Measurements from ENCODE around the gene LY6G6C. TPM values are rescaled to one million over a fixed set of nuclear protein-coding genes. Genes with fewer than 3 reads are reported as not detected.

The LY6G6C gene, protein sequence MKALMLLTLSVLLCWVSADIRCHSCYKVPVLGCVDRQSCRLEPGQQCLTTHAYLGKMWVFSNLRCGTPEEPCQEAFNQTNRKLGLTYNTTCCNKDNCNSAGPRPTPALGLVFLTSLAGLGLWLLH
- total RNA-seq = not detected
- total RNA-seq (2013) = not detected
- 0 to 0.14 (median 0) reads per million in 29 experiments for total RNA-seq

DNA sequence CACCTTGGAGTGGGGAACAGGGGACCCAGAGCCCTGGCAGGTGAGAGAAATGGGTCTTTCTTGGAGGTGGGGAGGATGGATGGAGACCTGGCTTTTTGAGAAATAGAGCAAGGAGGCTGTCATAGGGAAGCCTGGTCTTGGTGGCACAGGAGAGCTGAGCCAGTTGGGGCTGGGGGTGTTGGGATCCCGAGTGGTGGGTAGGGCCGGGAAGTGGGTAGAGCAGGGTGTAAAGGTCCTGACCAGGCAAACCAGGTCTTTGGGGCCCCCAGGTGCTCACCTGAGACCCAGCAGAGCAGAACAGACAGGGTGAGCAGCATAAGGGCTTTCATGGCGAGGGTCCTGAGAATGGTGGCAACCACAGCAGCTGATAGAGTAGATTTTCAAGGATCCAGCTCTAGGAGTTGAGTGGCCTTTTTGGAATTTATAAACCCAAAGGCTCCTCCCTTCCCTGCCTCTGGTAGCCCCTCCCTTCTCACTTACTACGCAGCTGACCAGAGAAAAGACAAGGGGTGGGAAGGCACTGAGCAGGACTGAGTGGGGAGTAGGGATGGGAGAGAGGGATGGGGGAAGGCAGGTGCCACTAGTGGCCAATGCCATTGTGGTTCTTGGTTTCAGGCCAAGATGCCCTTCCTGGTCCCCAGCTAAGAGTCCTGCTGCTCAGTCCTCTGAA is at the start of gene LY6G6C:
LY6G6C (minus strand) TSS at position 396 of the 670 bp plus-strand sequence; CDS start at position 329, 67 bp downstream.
- peaks cover 4 to 12% of the 10 kb centered on the region in 2 experiments for H3K4me1 ChIP-seq (ENCODE audit: control insufficient read depth in 1 of 2, extremely low read depth in 1 of 2, insufficient read depth in 2 of 2, low read length in 2 of 2)
- DNase-seq = no peak
- no peak within 1 kb of the TSS for H3K4me3 ChIP-seq (ENCODE audit: control insufficient read depth in 1 of 2, extremely low read depth in 1 of 2, low read length in 1 of 2)
- Mint-ChIP-seq H3K4me3 (no peak within 1 kb of the TSS), H3K27me3 (no peaks in the 10 kb centered on the region), H3K4me1 (peaks cover 16 to 18% (median 17%) of the 10 kb centered on the region in 3 donors), H3K9me3 (no peaks in the 10 kb centered on the region), H3K36me3 (no peaks in the 10 kb centered on the region), H3K27ac (no peak within 1 kb of the TSS)
- H3K36me3 ChIP-seq (ENCODE audit: control insufficient read depth in 2 of 2, extremely low read depth in 1 of 2, insufficient read depth in 1 of 2, low read length in 1 of 2) = no peaks in the 10 kb centered on the region
- no peaks in the 10 kb centered on the region for H3K27me3 ChIP-seq (replicated peaks in 1 of 2; ENCODE audit: control insufficient read depth in 2 of 2, extremely low read depth in 1 of 2, insufficient read depth in 2 of 2, low read length in 1 of 2)
- ChIA-PET POLR2A (interaction anchor here in 1 of 2 donors (0.5 kb wide), 1 partner anchor 21 kb away, joined by 4 read pairs; no protein-coding TSS in a partner anchor), CTCF (no interaction called here)
- H3K9me3 ChIP-seq = no peaks in the 10 kb centered on the region
- 75% methylated on average over 3 of the region's 4 CpGs for WGBS (ENCODE audit: insufficient coverage)
- no peak for ATAC-seq (replicated peaks in 1 of 4)
- H3K27ac ChIP-seq (ENCODE audit: low read length) = no peak within 1 kb of the TSS

DNA sequence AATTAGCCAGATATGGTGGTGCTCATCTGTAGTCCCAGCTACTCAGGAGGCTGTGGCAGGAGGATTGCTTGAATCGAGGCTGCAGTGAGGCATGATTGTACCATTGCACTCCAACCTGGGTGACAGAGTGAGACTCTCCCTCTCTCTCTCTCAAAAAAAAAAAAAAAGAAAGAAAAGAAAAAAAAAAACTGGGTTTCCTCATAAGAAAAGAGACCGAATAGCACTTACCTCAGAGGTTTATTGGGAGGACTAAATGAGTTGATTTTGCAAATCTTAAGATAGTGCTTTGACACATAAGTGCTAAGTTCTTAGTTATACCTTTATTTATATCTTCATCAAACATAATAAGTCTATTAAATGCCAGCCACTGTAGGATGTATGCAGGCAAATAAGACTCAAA is 49.3 kb upstream of the LY6G6C start:
- Mint-ChIP-seq H3K27me3 (no peaks in the 10 kb centered on the region), H3K27ac (peak overlapping the region; percentile 45 to 66), H3K9me3 (no peaks in the 10 kb centered on the region), H3K4me1 (peaks cover 29 to 36% (median 36%) of the 10 kb centered on the region in 3 donors), H3K36me3 (no peaks in the 10 kb centered on the region), H3K4me3 (peak overlapping the region in 1 of 3 donors; percentile 63)
- no peaks in the 10 kb centered on the region for H3K36me3 ChIP-seq (ENCODE audit: control insufficient read depth in 2 of 2, extremely low read depth in 1 of 2, insufficient read depth in 1 of 2, low read length in 1 of 2)
- no CpG with 5 or more reads among the region's 2 CpGs for WGBS (ENCODE audit: insufficient coverage)
- no peak overlapping the region for H3K27ac ChIP-seq (ENCODE audit: low read length)
- DNase-seq = no peak
- H3K4me1 ChIP-seq (ENCODE audit: control insufficient read depth in 1 of 2, extremely low read depth in 1 of 2, insufficient read depth in 2 of 2, low read length in 2 of 2) = peaks cover 10 to 54% of the 10 kb centered on the region in 2 experiments
- ChIA-PET CTCF (interaction anchor here (0.7 to 1.6 kb wide), 5 partner anchors 19 to 846 kb away, joined by 3 to 18 read pairs (median 4); partner anchors contain the start of genes DDAH2 (in 1 of the 2) and MSH5 (in 1 of the 2)), POLR2A (no interaction called here)
- no peak overlapping the region for H3K4me3 ChIP-seq (ENCODE audit: control insufficient read depth in 1 of 2, extremely low read depth in 1 of 2, low read length in 1 of 2)
- no peaks in the 10 kb centered on the region for H3K27me3 ChIP-seq (replicated peaks in 1 of 2; ENCODE audit: control insufficient read depth in 2 of 2, extremely low read depth in 1 of 2, insufficient read depth in 2 of 2, low read length in 1 of 2)
- H3K9me3 ChIP-seq = no peaks in the 10 kb centered on the region
- ATAC-seq (replicated peaks in 1 of 4) = no peak

DNA sequence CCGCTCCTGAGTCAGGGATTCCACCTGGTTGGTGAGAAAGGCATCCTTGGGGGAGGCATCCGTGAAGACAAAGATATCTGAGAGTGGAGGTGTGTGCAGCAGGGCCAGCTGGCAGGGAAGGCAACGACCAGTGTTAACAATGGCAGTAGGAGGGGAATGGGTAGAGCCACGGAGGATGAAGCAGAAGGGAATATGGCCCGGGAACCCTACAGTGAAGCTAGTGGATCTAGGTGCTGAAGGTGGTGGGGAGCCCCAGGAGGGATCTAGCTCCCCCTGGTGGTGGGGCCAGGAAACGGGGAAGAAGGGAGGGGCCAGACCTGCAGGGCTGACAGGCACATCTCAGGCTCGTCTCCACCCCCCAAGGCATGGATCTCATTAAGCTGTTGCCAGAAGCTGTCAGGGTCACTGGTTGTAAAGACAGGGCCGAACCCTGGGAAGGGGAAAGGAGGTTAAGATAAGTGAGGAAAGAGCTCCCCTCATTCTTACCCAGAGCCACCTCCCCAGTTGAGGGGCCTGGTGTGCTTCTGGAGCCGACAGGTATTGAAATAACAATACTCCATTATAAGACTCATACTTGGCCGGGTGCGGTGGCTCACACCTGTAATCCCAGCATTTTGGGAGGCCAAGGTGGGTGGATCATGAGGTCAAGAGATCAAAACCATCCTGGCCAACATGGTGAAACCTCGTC is 48.3 kb upstream of the LY6G6C start:
- Histone ChIP-seq H3K27me3 (replicated peaks in 1 of 2; ENCODE audit: control insufficient read depth in 2 of 2, extremely low read depth in 1 of 2, insufficient read depth in 2 of 2, low read length in 1 of 2) (no peaks in the 10 kb centered on the region), H3K4me1 (ENCODE audit: control insufficient read depth in 1 of 2, extremely low read depth in 1 of 2, insufficient read depth in 2 of 2, low read length in 2 of 2) (peaks cover 10 to 45% of the 10 kb centered on the region in 2 experiments), H3K9me3 (no peaks in the 10 kb centered on the region), H3K27ac (ENCODE audit: low read length) (no peak overlapping the region), H3K4me3 (ENCODE audit: control insufficient read depth in 1 of 2, extremely low read depth in 1 of 2, low read length in 1 of 2) (no peak overlapping the region), H3K36me3 (ENCODE audit: control insufficient read depth in 2 of 2, extremely low read depth in 1 of 2, insufficient read depth in 1 of 2, low read length in 1 of 2) (no peaks in the 10 kb centered on the region)
- ChIA-PET POLR2A (no interaction called here), CTCF (interaction anchor here (0.6 to 1.6 kb wide), 14 partner anchors 17 to 373 kb away, joined by 3 to 18 read pairs (median 4); partner anchors contain the start of genes MSH5 (in 2 of the 2), C6orf47 (in 1 of the 2), CLIC1 (in 1 of the 2) and DDAH2 (in 1 of the 2))
- Mint-ChIP-seq H3K27me3 (no peaks in the 10 kb centered on the region), H3K27ac (peak overlapping the region; percentile 12 to 13), H3K4me3 (no peak overlapping the region), H3K9me3 (no peaks in the 10 kb centered on the region), H3K36me3 (no peaks in the 10 kb centered on the region), H3K4me1 (peaks cover 24 to 30% (median 29%) of the 10 kb centered on the region in 3 donors)
- peak; percentile 62 to 75 (median 68) for ATAC-seq (replicated peaks in 1 of 4)
- 62% methylated on average over 4 of the region's 12 CpGs for WGBS (ENCODE audit: insufficient coverage)
- peak; percentile 46 to 86 (median 70) for DNase-seq

DNA sequence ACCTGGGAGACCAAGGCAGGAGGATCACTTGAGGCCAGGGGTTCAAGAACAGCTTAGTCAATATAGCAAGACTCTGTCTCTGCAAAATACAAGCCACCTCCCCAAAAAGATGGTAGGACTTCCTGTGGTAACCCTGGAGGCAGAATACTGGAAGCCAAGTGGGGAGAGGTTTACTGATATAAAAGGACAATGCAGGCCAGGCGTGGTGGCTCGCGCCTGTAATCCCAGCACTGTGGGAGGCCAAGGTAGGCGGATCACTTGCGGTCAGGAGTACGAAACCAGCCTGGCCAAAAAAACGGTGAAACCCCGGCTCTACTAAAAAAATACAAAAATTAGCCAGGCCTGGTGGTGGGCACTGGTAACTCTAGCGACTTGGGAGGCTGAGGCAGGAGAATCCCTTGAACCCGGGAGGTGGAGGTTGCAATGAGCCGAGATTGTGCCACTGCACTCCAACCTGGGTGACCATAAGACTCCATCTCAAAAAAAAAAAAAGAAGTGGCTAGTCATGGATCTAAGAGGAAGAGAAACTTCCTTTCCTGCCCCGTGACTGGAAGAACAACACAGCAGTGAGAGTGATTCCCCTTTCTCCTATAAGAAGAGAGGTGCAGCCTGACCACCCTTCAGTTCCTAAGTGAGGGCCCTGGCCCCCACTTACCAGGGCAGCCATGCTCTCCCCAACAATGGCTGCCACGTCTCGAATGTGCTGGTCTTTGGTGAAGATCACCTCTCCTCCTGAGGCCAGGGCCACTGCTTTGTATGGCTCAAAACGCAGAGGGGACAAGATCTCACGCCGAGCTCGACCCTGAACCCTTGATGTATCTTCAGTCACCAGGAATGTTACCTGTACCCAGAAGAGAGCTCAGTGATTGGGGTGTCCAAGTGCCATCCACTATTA is 47.1 kb upstream of the LY6G6C start:
- Histone ChIP-seq H3K4me1 (ENCODE audit: control insufficient read depth in 1 of 2, extremely low read depth in 1 of 2, insufficient read depth in 2 of 2, low read length in 2 of 2) (peaks cover 10 to 37% of the 10 kb centered on the region in 2 experiments), H3K36me3 (ENCODE audit: control insufficient read depth in 2 of 2, extremely low read depth in 1 of 2, insufficient read depth in 1 of 2, low read length in 1 of 2) (no peaks in the 10 kb centered on the region), H3K9me3 (no peaks in the 10 kb centered on the region), H3K27me3 (replicated peaks in 1 of 2; ENCODE audit: control insufficient read depth in 2 of 2, extremely low read depth in 1 of 2, insufficient read depth in 2 of 2, low read length in 1 of 2) (no peaks in the 10 kb centered on the region), H3K4me3 (ENCODE audit: control insufficient read depth in 1 of 2, extremely low read depth in 1 of 2, low read length in 1 of 2) (no peak overlapping the region), H3K27ac (ENCODE audit: low read length) (no peak overlapping the region)
- DNase-seq (no peak), ATAC-seq (replicated peaks in 1 of 4) (no peak)
- ChIA-PET CTCF (interaction anchor here in 1 of 2 donors (1.4 to 1.5 kb wide), 2 partner anchors 33 to 41 kb away, joined by 5 read pairs; partner anchors contain the start of gene CLIC1), POLR2A (no interaction called here)
- peak overlapping the region in 1 of 2 donors; percentile 24 for H3K27ac Mint-ChIP-seq
- WGBS (ENCODE audit: insufficient coverage) = 90% methylated on average over 7 of the region's 18 CpGs
- peaks cover 2% of the 10 kb centered on the region for H3K36me3 Mint-ChIP-seq
- H3K4me1 Mint-ChIP-seq = peaks cover 24 to 30% (median 29%) of the 10 kb centered on the region in 3 donors
- no peak overlapping the region for H3K4me3 Mint-ChIP-seq
- H3K9me3 Mint-ChIP-seq = no peaks in the 10 kb centered on the region
- no peaks in the 10 kb centered on the region for H3K27me3 Mint-ChIP-seq

DNA sequence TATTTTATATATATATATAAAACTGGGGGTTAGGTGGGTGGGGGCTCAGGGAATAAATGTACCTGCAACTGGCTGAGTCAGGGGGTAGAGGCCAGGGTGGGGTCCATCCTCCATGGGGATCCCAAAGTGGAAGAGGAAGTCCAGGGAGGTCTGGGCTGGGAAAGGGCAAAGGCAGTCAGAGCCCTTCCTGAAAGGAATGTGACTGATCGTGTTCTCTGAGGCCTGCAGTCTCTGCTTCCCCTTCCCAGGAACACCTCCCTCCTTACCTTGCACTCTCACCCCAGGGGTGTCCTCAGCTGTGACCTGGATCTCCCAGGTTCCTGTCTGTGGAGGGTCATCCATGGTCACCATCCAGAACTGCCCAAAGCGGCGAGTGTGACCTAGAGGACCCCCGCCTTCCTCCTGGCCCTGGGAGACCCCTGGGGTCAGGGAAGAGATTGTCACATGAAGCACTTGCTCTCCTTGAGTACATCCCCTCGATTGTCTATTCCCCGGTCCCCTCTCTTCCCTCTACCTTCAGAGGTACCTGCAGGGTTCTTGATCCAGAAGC is 45.6 kb upstream of the LY6G6C start:
- ATAC-seq (replicated peaks in 1 of 4) (no peak), DNase-seq (no peak)
- CTCF ChIA-PET = no interaction called here
- peaks cover 3 to 23% of the 10 kb centered on the region in 2 experiments for H3K4me1 ChIP-seq (ENCODE audit: control insufficient read depth in 1 of 2, extremely low read depth in 1 of 2, insufficient read depth in 2 of 2, low read length in 2 of 2)
- no peak overlapping the region for H3K4me3 ChIP-seq (ENCODE audit: control insufficient read depth in 1 of 2, extremely low read depth in 1 of 2, low read length in 1 of 2)
- H3K27me3 ChIP-seq (replicated peaks in 1 of 2; ENCODE audit: control insufficient read depth in 2 of 2, extremely low read depth in 1 of 2, insufficient read depth in 2 of 2, low read length in 1 of 2) = no peaks in the 10 kb centered on the region
- POLR2A ChIA-PET = no interaction called here
- H3K4me1 Mint-ChIP-seq = peaks cover 17 to 22% (median 17%) of the 10 kb centered on the region in 3 donors
- H3K9me3 ChIP-seq = no peaks in the 10 kb centered on the region
- H3K36me3 ChIP-seq (ENCODE audit: control insufficient read depth in 2 of 2, extremely low read depth in 1 of 2, insufficient read depth in 1 of 2, low read length in 1 of 2) = no peaks in the 10 kb centered on the region
- no peak overlapping the region for H3K27ac Mint-ChIP-seq
- H3K27me3 Mint-ChIP-seq = no peaks in the 10 kb centered on the region
- H3K9me3 Mint-ChIP-seq = no peaks in the 10 kb centered on the region
- WGBS (ENCODE audit: insufficient coverage) = 100% methylated on average over 2 of the region's 6 CpGs
- H3K27ac ChIP-seq (ENCODE audit: low read length) = no peak overlapping the region
- H3K4me3 Mint-ChIP-seq = no peak overlapping the region
- H3K36me3 Mint-ChIP-seq = peaks cover 8% of the 10 kb centered on the region
